Sigmoid colon (tissue), 4 donors: Measurements from ENCODE around the gene KYAT1.

Source experiments
- EP300 ChIP-seq, 4 donors: sonication (generic); formaldehyde crosslinking; IDR thresholded peaks; one replicate each; pipeline ENCODE4 v1.6.1; 2017; ENCODE audit warnings: antibody characterized with exemption in 4 of 4
- POLR2A ChIP-seq, 2 donors: fragments of 450-650 bp; IDR thresholded peaks; one replicate each; pipeline ENCODE4 v1.6.1; 2016; ENCODE audit warnings: antibody characterized with exemption in 2 of 2, mild to moderate bottlenecking in 2 of 2, moderate library complexity in 2 of 2
- TF ChIP-seq, protein P1 (sequence below), 4 experiments: fragments of 450-650 bp in 3 of 4; fragments of 200-600 bp in 1 of 4; IDR thresholded peaks; one replicate each; pipeline ENCODE4 v1.5.1; 2016 to 2019; ENCODE audit warnings: antibody characterized with exemption in 4 of 4, mild to moderate bottlenecking in 3 of 4, moderate library complexity in 2 of 4

DNA sequence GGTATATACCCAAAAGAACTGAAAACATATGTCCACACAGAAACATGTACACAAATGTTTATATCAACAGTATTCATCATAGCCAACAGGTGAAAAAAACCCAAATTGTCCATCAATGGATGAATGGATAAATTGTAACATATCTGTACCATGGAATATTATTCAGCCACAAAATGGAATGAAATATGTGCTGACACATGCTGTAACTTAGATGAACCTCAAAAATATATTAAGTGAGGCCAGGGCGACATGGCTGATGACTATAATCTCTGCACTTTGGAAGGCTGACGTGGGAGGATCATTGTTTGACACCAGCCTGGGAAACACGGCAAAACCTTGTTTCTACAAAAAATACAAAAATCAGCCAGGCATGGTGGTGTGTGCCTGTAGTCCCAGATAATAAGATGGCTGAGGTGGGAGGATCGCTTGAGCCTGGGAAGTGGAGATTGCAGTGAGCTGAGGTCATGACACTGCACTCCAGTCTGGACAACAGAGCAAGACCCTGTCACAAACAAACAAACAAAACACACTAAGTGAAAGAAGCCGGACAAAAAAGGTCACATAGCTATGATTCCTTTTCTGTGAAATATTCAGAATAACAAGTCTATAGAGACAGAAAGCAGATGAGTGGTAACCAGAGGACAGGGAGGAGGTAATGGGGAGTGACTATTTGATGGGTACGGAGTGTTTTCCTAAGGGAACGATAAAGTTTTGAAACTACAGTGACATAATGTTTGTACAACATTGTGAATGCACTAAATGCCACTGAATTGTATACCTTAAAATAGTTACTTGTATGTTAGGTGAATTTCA, 11.4 kb downstream of the KYAT1 start:
- TF ChIP-seq, protein P1, sequence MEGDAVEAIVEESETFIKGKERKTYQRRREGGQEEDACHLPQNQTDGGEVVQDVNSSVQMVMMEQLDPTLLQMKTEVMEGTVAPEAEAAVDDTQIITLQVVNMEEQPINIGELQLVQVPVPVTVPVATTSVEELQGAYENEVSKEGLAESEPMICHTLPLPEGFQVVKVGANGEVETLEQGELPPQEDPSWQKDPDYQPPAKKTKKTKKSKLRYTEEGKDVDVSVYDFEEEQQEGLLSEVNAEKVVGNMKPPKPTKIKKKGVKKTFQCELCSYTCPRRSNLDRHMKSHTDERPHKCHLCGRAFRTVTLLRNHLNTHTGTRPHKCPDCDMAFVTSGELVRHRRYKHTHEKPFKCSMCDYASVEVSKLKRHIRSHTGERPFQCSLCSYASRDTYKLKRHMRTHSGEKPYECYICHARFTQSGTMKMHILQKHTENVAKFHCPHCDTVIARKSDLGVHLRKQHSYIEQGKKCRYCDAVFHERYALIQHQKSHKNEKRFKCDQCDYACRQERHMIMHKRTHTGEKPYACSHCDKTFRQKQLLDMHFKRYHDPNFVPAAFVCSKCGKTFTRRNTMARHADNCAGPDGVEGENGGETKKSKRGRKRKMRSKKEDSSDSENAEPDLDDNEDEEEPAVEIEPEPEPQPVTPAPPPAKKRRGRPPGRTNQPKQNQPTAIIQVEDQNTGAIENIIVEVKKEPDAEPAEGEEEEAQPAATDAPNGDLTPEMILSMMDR (IDR thresholded peaks at IDR 0.05) = no peak
- no peak for TF ChIP-seq POLR2A (IDR thresholded peaks at IDR 0.05)
- no peak for TF ChIP-seq EP300 (IDR thresholded peaks at IDR 0.05)
